ENCODE measurements around the gene ICAM5. TPM values are rescaled to one million over a fixed set of nuclear protein-coding genes. Genes with fewer than 3 reads are reported as not detected.

ICAM5 gene
- total RNA-seq, 1 experiment from 2014 or later: 53.9 TPM

DNA sequence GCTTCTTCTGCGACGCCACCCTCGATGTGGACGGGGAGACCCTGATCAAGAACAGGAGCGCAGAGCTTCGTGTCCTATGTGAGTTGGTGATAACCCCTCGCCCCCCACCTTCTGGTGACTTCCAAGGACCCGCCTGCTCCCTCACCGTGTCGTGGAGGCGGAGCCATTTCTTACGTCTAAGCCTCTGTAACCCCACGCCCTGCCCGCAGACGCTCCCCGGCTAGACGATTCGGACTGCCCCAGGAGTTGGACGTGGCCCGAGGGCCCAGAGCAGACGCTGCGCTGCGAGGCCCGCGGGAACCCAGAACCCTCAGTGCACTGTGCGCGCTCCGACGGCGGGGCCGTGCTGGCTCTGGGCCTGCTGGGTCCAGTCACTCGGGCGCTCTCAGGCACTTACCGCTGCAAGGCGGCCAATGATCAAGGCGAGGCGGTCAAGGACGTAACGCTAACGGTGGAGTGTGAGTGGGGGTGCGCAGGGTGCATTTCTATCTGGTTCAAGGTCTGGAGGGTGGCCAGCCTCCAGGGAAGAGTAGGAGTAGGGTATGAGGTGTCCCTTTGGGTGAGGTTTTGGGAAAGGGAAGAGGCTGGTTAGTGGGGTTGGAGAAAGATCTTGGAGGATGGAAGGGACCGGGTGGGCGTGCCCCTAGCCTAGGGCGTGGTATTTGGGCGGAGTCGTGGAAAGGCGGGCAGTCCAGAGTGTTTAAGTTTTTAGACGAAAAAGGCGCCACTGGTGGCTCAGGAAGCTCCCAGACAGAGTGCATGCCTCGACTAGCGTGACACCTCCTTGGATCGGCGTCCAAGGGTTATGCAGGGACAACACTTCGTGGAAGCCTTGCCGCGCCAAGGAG, 3.3 kb downstream of the ICAM5 start (continued):
- TF ChIP-seq TCF7L2 (IDR thresholded peaks at IDR 0.05; ENCODE audit: borderline replicate concordance, extremely low read depth, insufficient read depth, insufficient read length) (no peak), ZNF274 (IDR thresholded peaks at IDR 0.05; ENCODE audit: low read depth, low read length) (no peak), ELF1 (IDR thresholded peaks at IDR 0.05; ENCODE audit: borderline replicate concordance, low read depth) (no peak), CEBPB (IDR thresholded peaks at IDR 0.05; ENCODE audit: low read depth) (no peak)
- TF ChIP-seq, protein P1, sequence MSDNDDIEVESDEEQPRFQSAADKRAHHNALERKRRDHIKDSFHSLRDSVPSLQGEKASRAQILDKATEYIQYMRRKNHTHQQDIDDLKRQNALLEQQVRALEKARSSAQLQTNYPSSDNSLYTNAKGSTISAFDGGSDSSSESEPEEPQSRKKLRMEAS (IDR thresholded peaks at IDR 0.05): no peak

DNA sequence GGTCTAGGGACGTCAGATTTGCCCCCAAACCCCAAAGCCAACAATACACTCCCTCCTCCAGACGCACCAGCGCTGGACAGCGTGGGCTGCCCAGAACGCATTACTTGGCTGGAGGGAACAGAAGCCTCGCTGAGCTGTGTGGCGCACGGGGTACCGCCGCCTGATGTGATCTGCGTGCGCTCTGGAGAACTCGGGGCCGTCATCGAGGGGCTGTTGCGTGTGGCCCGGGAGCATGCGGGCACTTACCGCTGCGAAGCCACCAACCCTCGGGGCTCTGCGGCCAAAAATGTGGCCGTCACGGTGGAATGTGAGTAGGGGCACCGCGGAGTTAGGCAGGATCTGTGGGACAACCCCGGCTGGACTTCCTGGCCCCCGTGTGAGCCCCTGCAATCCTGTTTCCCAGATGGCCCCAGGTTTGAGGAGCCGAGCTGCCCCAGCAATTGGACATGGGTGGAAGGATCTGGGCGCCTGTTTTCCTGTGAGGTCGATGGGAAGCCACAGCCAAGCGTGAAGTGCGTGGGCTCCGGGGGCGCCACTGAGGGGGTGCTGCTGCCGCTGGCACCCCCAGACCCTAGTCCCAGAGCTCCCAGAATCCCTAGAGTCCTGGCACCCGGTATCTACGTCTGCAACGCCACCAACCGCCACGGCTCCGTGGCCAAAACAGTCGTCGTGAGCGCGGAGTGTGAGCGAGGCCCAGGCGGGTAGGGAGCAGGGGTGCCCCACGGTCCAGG, 4.0 kb downstream of the ICAM5 start:
- H3K27ac ChIP-seq (ENCODE audit: low read depth, low read length): no peak overlapping the region; the same call in 1 of the 2 replicates
- no TSS peak for BruUV-seq (replicated peaks)
- ChIA-PET RAD21 (ENCODE audit: low non-redundant PET in 1 of 2, low total read pairs in 2 of 2, uncharacterized antibody in 2 of 2, unreplicated experiment in 2 of 2) (no interaction called here), POLR2A (no interaction called here), CTCF (no interaction called here)
- no peak for DNase-seq (ENCODE audit: low read depth, low spot score)
- peaks cover 16% of the 10 kb centered on the region; the same call in 1 of the 2 replicates for H3K79me2 ChIP-seq (ENCODE audit: insufficient read depth, low read length)
- no peak overlapping the region for H3K4me2 ChIP-seq (ENCODE audit: low read length)
- H3K9ac ChIP-seq (ENCODE audit: low read length): no peak overlapping the region
- peaks cover 2 to 23% of the 10 kb centered on the region in 2 experiments; a peak in 2 of 4 replicates for H3K36me3 ChIP-seq (ENCODE audit: control insufficient read depth in 1 of 2, insufficient read depth in 2 of 2, low read length in 2 of 2)
- intact Hi-C loops (cut with micrococcal nuclease): no loop called here
- H2AFZ ChIP-seq (ENCODE audit: low read depth, low read length, poor library complexity, severe bottlenecking): no peak overlapping the region
- TF ChIP-seq CBX3 (IDR thresholded peaks at IDR 0.05; ENCODE audit: low read depth): no peak
- TF ChIP-seq SP1 (IDR thresholded peaks at IDR 0.05; ENCODE audit: low read depth): no peak
- TF ChIP-seq, protein P2, sequence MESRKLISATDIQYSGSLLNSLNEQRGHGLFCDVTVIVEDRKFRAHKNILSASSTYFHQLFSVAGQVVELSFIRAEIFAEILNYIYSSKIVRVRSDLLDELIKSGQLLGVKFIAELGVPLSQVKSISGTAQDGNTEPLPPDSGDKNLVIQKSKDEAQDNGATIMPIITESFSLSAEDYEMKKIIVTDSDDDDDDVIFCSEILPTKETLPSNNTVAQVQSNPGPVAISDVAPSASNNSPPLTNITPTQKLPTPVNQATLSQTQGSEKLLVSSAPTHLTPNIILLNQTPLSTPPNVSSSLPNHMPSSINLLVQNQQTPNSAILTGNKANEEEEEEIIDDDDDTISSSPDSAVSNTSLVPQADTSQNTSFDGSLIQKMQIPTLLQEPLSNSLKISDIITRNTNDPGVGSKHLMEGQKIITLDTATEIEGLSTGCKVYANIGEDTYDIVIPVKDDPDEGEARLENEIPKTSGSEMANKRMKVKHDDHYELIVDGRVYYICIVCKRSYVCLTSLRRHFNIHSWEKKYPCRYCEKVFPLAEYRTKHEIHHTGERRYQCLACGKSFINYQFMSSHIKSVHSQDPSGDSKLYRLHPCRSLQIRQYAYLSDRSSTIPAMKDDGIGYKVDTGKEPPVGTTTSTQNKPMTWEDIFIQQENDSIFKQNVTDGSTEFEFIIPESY (IDR thresholded peaks at IDR 0.05; ENCODE audit: extremely low read depth, insufficient replicate concordance, low read length): no peak
- TF ChIP-seq YY1 (IDR thresholded peaks at IDR 0.05; ENCODE audit: extremely low read depth, insufficient replicate concordance, low read depth, low read length): no peak
- TF ChIP-seq POLR2AphosphoS5 (IDR thresholded peaks at IDR 0.05; ENCODE audit: low read depth, low read length): no peak
- no peak for TF ChIP-seq RAD21 (IDR thresholded peaks at IDR 0.05; ENCODE audit: low read depth)
- TF ChIP-seq SIN3A (IDR thresholded peaks at IDR 0.05; ENCODE audit: low read depth): no peak
- no peak for TF ChIP-seq TCF7L2 (IDR thresholded peaks at IDR 0.05; ENCODE audit: borderline replicate concordance, extremely low read depth, insufficient read depth, insufficient read length)
- TF ChIP-seq, protein P1 (IDR thresholded peaks at IDR 0.05): no peak
- no peak for TF ChIP-seq POLR2A (IDR thresholded peaks at IDR 0.05; ENCODE audit: borderline replicate concordance, extremely low read depth, insufficient read depth, insufficient read length)
- TF ChIP-seq CEBPB (IDR thresholded peaks at IDR 0.05; ENCODE audit: low read depth): no peak
- no peak for TF ChIP-seq ELF1 (IDR thresholded peaks at IDR 0.05; ENCODE audit: borderline replicate concordance, low read depth)
- TF ChIP-seq FOSL1 (IDR thresholded peaks at IDR 0.05; ENCODE audit: low read depth): no peak
- TF ChIP-seq JUND (IDR thresholded peaks at IDR 0.05): no peak
- no peak for TF ChIP-seq EZH2 (IDR thresholded peaks at IDR 0.05)
- TF ChIP-seq ZFX (IDR thresholded peaks at IDR 0.05): no peak
- no peak for TF ChIP-seq ZNF274 (IDR thresholded peaks at IDR 0.05; ENCODE audit: low read depth, low read length)
- TF ChIP-seq SRF (IDR thresholded peaks at IDR 0.05; ENCODE audit: low read depth): no peak
- TF ChIP-seq, protein P3, sequence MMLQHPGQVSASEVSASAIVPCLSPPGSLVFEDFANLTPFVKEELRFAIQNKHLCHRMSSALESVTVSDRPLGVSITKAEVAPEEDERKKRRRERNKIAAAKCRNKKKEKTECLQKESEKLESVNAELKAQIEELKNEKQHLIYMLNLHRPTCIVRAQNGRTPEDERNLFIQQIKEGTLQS (IDR thresholded peaks at IDR 0.05): no peak
- no peaks in the 10 kb centered on the region for H4K20me1 ChIP-seq (ENCODE audit: insufficient read depth)
- no peaks in the 10 kb centered on the region for H3K9me3 ChIP-seq (ENCODE audit: control insufficient read depth in 1 of 2, insufficient read depth in 1 of 2, low read depth in 1 of 2, low read length in 2 of 2)
- H3K27me3 ChIP-seq (ENCODE audit: insufficient read depth, low read length): no peaks in the 10 kb centered on the region
- peaks cover 9 to 42% of the 10 kb centered on the region in 2 experiments for H3K4me1 ChIP-seq (ENCODE audit: control insufficient read depth in 1 of 2, insufficient read depth in 2 of 2, low read length in 2 of 2)
- ATAC-seq: no peak
- no peaks in the 10 kb centered on the region for H3K9me2 ChIP-seq (ENCODE audit: insufficient read depth)
- no peak overlapping the region for H3K4me3 ChIP-seq (replicated peaks in 1 of 2; ENCODE audit: low read depth in 1 of 2, low read length in 2 of 2)

All from HCT116 (cell line).